ENCODE measurements around the gene RGS17.
"Not testable (repeated sequence)": the region's sequence is repeated elsewhere in the genome, so short reads cannot be mapped to it uniquely, and the experiment has no call there.

RGS17 gene

DNA sequence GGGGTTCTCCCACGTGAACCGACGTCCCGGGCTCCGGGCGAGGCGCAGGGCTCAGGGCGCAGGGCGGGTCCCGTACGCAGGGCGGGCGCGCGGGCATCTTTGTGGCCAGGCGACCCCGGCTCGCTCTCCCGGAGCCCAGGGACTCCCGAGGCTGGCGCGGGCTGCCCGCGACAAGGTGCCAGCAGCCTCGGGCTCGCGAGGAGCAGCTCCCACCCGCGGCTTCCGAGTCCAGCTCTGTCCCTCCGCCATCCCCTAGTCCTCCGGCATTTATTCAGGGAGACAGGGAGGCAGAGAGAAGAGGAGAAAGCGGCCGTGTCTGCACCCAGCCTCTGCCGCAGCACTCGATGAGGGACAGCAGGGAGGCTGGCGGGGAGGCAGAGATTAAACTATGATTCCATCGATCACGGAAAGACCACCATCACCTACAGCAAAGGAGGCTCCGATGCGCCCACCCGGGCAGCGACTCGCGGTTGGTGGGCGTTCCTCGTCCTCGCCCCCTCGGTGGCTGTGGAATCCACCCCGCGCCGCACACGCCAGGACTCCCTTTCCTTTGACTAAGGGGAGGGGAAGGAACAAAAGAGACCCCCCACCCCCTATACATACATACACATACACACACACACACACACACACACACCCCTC, 1.1 kb downstream of the RGS17 start:
- Histone ChIP-seq H3K9me3 (ENCODE audit: control insufficient read depth in 5 of 5, low read length in 5 of 5) (no peaks in the 10 kb centered on the region), H3K4me3 (ENCODE audit: low read depth in 1 of 5, low read length in 5 of 5) (peak overlapping the region; percentile 70 to 90 (median 72)), H3K27me3 (ENCODE audit: control insufficient read depth in 5 of 5, insufficient read depth in 4 of 5, low read length in 5 of 5) (peaks cover 0 to 11% (median 11%) of the 10 kb centered on the region in 5 donors), H3K36me3 (ENCODE audit: control insufficient read depth in 5 of 5, insufficient read depth in 5 of 5, low read length in 5 of 5) (no peaks in the 10 kb centered on the region), H3K9ac (ENCODE audit: low read length in 5 of 5) (peak overlapping the region in 3 of 5 donors; percentile 26 to 66 (median 37)), H3K27ac (ENCODE audit: low read depth, low read length) (no peak overlapping the region), H3K4me1 (ENCODE audit: control insufficient read depth in 5 of 5, insufficient read depth in 5 of 5, low read length in 5 of 5) (peaks cover 0 to 27% (median 24%) of the 10 kb centered on the region in 5 donors)

DNA sequence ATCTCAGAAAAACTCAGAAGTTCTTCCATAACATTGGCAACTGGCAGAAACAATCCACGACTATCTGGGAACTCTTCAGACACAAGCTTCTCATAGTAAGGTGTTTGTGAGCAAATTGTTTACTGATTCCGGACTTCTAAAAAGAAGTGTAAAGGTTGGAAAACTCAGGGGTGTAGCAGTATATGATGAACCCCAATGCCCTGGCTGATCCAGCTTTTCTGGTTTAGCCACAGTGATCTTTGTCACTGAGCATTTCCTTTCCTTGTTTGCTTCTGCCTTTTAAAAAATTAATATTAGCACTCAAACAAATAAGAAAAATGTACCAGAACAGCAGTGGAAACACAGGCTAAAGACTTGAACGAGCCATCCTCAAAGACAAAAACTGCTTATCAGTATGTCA, 4.9 kb downstream of the RGS17 start:
- Histone ChIP-seq H3K9ac (ENCODE audit: low read length in 5 of 5) (no peak overlapping the region), H3K36me3 (ENCODE audit: control insufficient read depth in 5 of 5, insufficient read depth in 5 of 5, low read length in 5 of 5) (no peaks in the 10 kb centered on the region), H3K4me1 (ENCODE audit: control insufficient read depth in 5 of 5, insufficient read depth in 5 of 5, low read length in 5 of 5) (peaks cover 0 to 18% (median 16%) of the 10 kb centered on the region in 5 donors), H3K27me3 (ENCODE audit: control insufficient read depth in 5 of 5, insufficient read depth in 4 of 5, low read length in 5 of 5) (peaks cover 0 to 11% (median 11%) of the 10 kb centered on the region in 5 donors), H3K4me3 (ENCODE audit: low read depth in 1 of 5, low read length in 5 of 5) (no peak overlapping the region), H3K27ac (ENCODE audit: low read depth, low read length) (no peak overlapping the region), H3K9me3 (ENCODE audit: control insufficient read depth in 5 of 5, low read length in 5 of 5) (no peaks in the 10 kb centered on the region)

DNA sequence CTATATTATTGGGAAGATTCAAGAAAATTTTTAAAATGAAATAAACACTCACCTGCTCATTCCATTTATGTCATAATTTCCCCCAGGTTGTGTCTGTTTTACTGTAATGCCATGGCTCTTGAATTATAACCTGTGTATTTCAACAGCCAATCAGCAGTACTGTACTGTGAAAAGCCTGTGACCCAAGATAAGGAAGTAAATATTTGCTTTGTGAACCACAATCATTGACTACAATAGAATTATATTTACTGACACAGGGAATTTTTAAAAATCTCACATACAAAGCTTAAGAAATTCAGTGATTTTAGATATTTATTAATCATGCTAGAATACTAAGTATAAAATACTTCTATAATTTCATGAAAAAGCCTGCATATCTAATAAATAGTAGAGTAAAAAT, 6.0 kb downstream of the RGS17 start:
- H3K27ac ChIP-seq (ENCODE audit: low read depth, low read length): no peak overlapping the region
- H3K9ac ChIP-seq (ENCODE audit: low read length in 5 of 5): no peak overlapping the region
- peaks cover 0 to 11% (median 7%) of the 10 kb centered on the region in 5 donors for H3K27me3 ChIP-seq (ENCODE audit: control insufficient read depth in 5 of 5, insufficient read depth in 4 of 5, low read length in 5 of 5)

DNA sequence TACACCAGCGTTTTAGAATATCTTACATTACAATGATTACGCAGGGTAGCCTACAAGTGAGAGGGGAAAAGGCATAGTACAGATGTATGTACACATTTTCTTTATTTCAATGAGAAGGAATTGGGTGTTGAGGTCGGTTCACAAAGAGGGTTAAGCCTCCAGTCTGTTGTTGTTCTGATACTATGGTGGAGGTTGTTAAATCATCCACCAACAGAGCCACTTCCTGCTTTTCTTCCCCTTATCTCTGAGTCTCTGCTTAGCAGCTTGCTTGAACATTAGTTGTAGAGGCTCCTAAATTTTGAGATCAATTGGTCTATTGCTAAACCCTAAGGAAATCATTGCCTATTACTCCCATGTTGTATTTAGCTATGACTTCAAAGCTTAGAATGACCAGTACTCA, 7.3 kb downstream of the RGS17 start:
- no peaks in the 10 kb centered on the region for H3K4me1 ChIP-seq (ENCODE audit: control insufficient read depth in 5 of 5, insufficient read depth in 5 of 5, low read length in 5 of 5)
- no peak overlapping the region for H3K4me3 ChIP-seq (ENCODE audit: low read depth in 1 of 5, low read length in 5 of 5)
- H3K27me3 ChIP-seq (ENCODE audit: control insufficient read depth in 5 of 5, insufficient read depth in 4 of 5, low read length in 5 of 5): peaks cover 0 to 5% (median 2%) of the 10 kb centered on the region in 5 donors
- H3K9ac ChIP-seq (ENCODE audit: low read length in 5 of 5): no peak overlapping the region
- H3K9me3 ChIP-seq (ENCODE audit: control insufficient read depth in 5 of 5, low read length in 5 of 5): no peaks in the 10 kb centered on the region
- H3K27ac ChIP-seq (ENCODE audit: low read depth, low read length): no peak overlapping the region
- H3K36me3 ChIP-seq (ENCODE audit: control insufficient read depth in 5 of 5, insufficient read depth in 5 of 5, low read length in 5 of 5): no peaks in the 10 kb centered on the region

More for the DNA sequence above, 6.0 kb downstream of the RGS17 start:
- Histone ChIP-seq H3K4me3 (ENCODE audit: low read depth in 1 of 5, low read length in 5 of 5) (no peak overlapping the region), H3K36me3 (ENCODE audit: control insufficient read depth in 5 of 5, insufficient read depth in 5 of 5, low read length in 5 of 5) (no peaks in the 10 kb centered on the region), H3K9me3 (ENCODE audit: control insufficient read depth in 5 of 5, low read length in 5 of 5) (no peaks in the 10 kb centered on the region), H3K4me1 (ENCODE audit: control insufficient read depth in 5 of 5, insufficient read depth in 5 of 5, low read length in 5 of 5) (peaks cover 0 to 8% (median 7%) of the 10 kb centered on the region in 5 donors)

DNA sequence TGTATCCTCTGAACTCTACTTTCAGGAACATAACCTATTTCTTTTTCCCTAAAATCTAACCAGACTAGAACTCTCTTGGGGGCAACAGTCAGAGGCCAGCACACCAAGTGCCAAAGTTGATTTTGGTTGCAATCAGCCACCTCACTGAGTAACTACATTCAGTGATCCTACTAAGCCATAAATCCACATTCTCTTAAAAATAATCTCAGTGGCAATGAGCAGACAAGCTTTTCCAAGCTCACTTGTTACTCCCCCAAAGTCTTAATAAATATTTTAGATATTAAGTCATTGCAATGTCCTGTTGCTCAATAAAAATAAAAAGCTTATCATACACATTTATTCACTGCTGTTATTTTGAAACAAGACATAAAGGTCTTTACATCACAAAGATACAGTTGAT, 9.8 kb downstream of the RGS17 start:
- H3K4me1 ChIP-seq (ENCODE audit: control insufficient read depth in 5 of 5, insufficient read depth in 5 of 5, low read length in 5 of 5): no peaks in the 10 kb centered on the region
- H3K27ac ChIP-seq (ENCODE audit: low read depth, low read length): no peak overlapping the region
- H3K9ac ChIP-seq (ENCODE audit: low read length in 5 of 5): no peak overlapping the region
- H3K9me3 ChIP-seq (ENCODE audit: control insufficient read depth in 5 of 5, low read length in 5 of 5): no peaks in the 10 kb centered on the region
- H3K36me3 ChIP-seq (ENCODE audit: control insufficient read depth in 5 of 5, insufficient read depth in 5 of 5, low read length in 5 of 5): no peaks in the 10 kb centered on the region
- no peaks in the 10 kb centered on the region for H3K27me3 ChIP-seq (ENCODE audit: control insufficient read depth in 5 of 5, insufficient read depth in 4 of 5, low read length in 5 of 5)
- no peak overlapping the region for H3K4me3 ChIP-seq (ENCODE audit: low read depth in 1 of 5, low read length in 5 of 5)

DNA sequence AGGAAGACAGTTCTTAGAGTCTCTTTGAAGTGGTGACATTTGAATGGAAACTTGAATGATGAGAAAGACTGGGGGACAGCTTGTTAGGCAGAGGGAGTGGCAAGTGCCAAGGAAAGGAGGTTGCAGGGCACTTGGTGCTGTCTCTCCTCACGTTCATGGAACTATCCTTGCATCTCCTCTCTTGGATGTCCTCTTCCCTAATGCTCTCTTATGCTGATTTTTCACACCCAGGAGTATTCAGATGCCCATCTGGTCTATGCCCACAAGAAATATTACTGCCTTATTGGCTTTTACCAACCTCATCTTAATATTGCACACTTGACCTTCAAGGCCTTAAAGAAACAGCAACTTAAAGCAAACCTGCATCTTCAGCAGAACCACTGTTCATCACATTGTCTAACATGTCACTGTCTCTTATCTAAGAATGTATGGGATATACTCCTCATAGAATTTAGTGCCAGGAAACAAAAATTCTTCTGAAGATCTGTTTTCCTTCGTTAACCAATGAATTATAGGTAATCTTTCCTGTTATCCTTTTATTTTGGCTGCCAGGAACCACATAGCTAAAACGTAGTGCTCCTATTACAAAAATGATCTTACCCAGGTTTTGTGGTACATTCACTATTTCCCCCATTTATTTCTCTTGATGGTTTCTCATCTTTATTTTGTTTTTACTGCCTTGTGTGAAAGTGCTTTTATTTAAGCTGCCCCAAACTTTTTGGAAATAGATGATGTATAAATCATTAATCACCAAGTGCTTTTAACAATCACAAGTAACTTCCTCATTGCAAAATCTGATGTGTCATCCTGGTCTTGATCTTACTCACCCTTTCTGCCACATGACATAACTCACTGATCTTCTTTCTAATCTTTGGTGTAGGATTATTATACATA, 12.8 kb downstream of the RGS17 start:
- H3K27ac ChIP-seq (ENCODE audit: low read depth, low read length): no peak overlapping the region

DNA sequence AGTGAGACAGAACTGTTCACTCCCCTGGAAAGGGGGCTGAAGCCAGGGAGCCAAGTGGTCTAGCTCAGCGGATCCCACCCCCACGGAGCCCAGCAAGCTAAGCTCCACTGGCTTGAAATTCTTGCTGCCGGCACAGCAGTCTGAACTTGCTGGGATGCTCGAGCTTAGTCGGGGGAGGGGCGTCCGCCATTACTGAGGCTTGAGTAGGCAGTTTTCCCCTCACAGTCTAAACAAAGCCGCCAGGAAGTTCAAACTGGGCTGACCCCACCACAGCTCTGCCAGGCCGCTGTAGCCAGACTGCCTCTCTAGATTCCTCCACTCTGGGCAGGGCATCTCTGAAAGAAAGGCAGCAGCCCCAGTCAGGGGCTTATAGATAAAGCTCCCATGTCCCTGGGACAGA, 20.0 kb downstream of the RGS17 start:
- H3K9me3 ChIP-seq (ENCODE audit: control insufficient read depth in 5 of 5, low read length in 5 of 5); H3K27ac ChIP-seq (ENCODE audit: low read depth, low read length); H3K9ac ChIP-seq (ENCODE audit: low read length in 5 of 5); H3K27me3 ChIP-seq (ENCODE audit: control insufficient read depth in 5 of 5, insufficient read depth in 4 of 5, low read length in 5 of 5); H3K36me3 ChIP-seq (ENCODE audit: control insufficient read depth in 5 of 5, insufficient read depth in 5 of 5, low read length in 5 of 5); H3K4me1 ChIP-seq (ENCODE audit: control insufficient read depth in 5 of 5, insufficient read depth in 5 of 5, low read length in 5 of 5); H3K4me3 ChIP-seq (ENCODE audit: low read depth in 1 of 5, low read length in 5 of 5): not testable (repeated sequence)

More for the DNA sequence above, 12.8 kb downstream of the RGS17 start:
- Histone ChIP-seq H3K4me3 (ENCODE audit: low read depth in 1 of 5, low read length in 5 of 5) (no peak overlapping the region), H3K27me3 (ENCODE audit: control insufficient read depth in 5 of 5, insufficient read depth in 4 of 5, low read length in 5 of 5) (no peaks in the 10 kb centered on the region), H3K9me3 (ENCODE audit: control insufficient read depth in 5 of 5, low read length in 5 of 5) (peaks cover 0 to under 1% (median 0%) of the 10 kb centered on the region in 5 donors), H3K9ac (ENCODE audit: low read length in 5 of 5) (no peak overlapping the region), H3K36me3 (ENCODE audit: control insufficient read depth in 5 of 5, insufficient read depth in 5 of 5, low read length in 5 of 5) (no peaks in the 10 kb centered on the region), H3K4me1 (ENCODE audit: control insufficient read depth in 5 of 5, insufficient read depth in 5 of 5, low read length in 5 of 5) (no peaks in the 10 kb centered on the region)

DNA sequence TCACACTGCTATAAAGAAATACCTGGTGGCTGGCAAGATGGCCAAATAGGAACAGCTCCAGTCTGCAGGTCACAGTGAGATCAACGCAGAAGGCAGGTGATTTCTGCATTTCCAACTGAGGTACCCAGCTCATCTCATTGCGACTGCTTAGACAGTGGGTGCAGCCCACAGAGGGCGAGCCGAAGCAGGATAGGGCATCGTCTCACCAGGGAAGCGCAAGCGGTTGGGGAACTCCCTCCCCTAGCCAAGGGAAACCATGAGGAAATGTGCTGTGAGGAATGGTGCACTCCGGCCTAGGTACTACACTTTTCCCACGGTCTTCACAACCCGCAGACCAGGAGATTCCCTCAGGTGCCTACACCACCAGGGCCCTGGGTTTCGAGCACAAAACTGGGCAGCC, 20.5 kb downstream of the RGS17 start:
- H3K9ac ChIP-seq (ENCODE audit: low read length in 5 of 5); H3K9me3 ChIP-seq (ENCODE audit: control insufficient read depth in 5 of 5, low read length in 5 of 5); H3K4me1 ChIP-seq (ENCODE audit: control insufficient read depth in 5 of 5, insufficient read depth in 5 of 5, low read length in 5 of 5); H3K27me3 ChIP-seq (ENCODE audit: control insufficient read depth in 5 of 5, insufficient read depth in 4 of 5, low read length in 5 of 5); H3K4me3 ChIP-seq (ENCODE audit: low read depth in 1 of 5, low read length in 5 of 5); H3K27ac ChIP-seq (ENCODE audit: low read depth, low read length); H3K36me3 ChIP-seq (ENCODE audit: control insufficient read depth in 5 of 5, insufficient read depth in 5 of 5, low read length in 5 of 5): not testable (repeated sequence)

DNA sequence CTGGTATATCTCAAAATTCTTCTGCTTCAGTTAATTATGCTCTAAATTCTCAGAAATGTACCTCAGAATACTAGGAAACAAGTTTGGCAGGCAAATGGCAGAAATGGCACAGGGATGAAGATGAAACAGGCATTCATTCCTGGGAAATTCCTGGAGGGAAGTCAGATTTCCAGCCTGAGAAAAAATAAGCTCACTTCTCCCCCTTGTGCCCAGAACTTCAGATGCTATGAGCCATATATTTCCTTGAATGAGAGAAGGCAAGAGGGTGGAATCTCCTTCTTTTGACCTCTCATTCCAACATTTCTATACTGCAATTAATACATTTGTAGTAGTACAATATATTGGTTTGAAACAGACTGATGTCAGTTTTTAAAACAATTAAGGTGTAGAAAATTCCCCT, 22.8 kb downstream of the RGS17 start:
- H3K27me3 ChIP-seq (ENCODE audit: control insufficient read depth in 5 of 5, insufficient read depth in 4 of 5, low read length in 5 of 5): no peaks in the 10 kb centered on the region
- H3K4me1 ChIP-seq (ENCODE audit: control insufficient read depth in 5 of 5, insufficient read depth in 5 of 5, low read length in 5 of 5): no peaks in the 10 kb centered on the region
- no peak overlapping the region for H3K27ac ChIP-seq (ENCODE audit: low read depth, low read length)
- H3K9ac ChIP-seq (ENCODE audit: low read length in 5 of 5): no peak overlapping the region
- H3K4me3 ChIP-seq (ENCODE audit: low read depth in 1 of 5, low read length in 5 of 5): no peak overlapping the region
- H3K36me3 ChIP-seq (ENCODE audit: control insufficient read depth in 5 of 5, insufficient read depth in 5 of 5, low read length in 5 of 5): no peaks in the 10 kb centered on the region
- peaks cover 0 to 5% (median 3%) of the 10 kb centered on the region in 5 donors for H3K9me3 ChIP-seq (ENCODE audit: control insufficient read depth in 5 of 5, low read length in 5 of 5)

DNA sequence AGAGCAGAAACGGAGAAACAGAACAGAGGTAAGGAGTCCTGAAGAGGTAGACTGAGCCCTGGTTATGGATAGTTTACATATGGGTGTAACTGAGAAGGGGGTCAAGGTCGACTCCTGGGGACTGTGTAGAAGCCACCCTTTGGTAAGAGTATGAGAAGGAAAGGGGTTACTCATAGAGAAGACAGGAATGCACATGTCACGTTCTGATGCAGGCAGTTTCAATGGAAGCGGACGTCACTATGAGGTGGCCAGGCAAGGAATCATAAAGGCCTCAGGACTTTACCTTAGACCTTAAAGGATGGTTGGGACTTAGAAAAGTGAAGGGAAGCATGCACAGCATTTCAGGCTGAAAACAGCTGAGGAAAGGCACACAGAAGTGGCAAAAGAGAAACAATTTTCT, 25.1 kb downstream of the RGS17 start:
- Histone ChIP-seq H3K4me1 (ENCODE audit: control insufficient read depth in 5 of 5, insufficient read depth in 5 of 5, low read length in 5 of 5) (no peaks in the 10 kb centered on the region), H3K27me3 (ENCODE audit: control insufficient read depth in 5 of 5, insufficient read depth in 4 of 5, low read length in 5 of 5) (no peaks in the 10 kb centered on the region), H3K36me3 (ENCODE audit: control insufficient read depth in 5 of 5, insufficient read depth in 5 of 5, low read length in 5 of 5) (no peaks in the 10 kb centered on the region), H3K27ac (ENCODE audit: low read depth, low read length) (no peak overlapping the region), H3K9me3 (ENCODE audit: control insufficient read depth in 5 of 5, low read length in 5 of 5) (no peaks in the 10 kb centered on the region), H3K4me3 (ENCODE audit: low read depth in 1 of 5, low read length in 5 of 5) (no peak overlapping the region), H3K9ac (ENCODE audit: low read length in 5 of 5) (no peak overlapping the region)

Data from subcutaneous abdominal adipose tissue (tissue), 5 donors.